Measurements from ENCODE around the gene AQP11. TPM values are rescaled to one million over a fixed set of nuclear protein-coding genes. Genes with fewer than 3 reads are reported as not detected.

Gene AQP11
- total RNA-seq, 1 experiment from 2014 or later: 0.20 TPM

- H3K79me2 ChIP-seq (ENCODE audit: insufficient read depth, low read length): no peaks in the 10 kb centered on the region
- no peak overlapping the region for H3K9ac ChIP-seq (ENCODE audit: low read length)
- RAD21 ChIA-PET (ENCODE audit: low non-redundant PET in 1 of 2, low total read pairs in 2 of 2, uncharacterized antibody in 2 of 2, unreplicated experiment in 2 of 2): no interaction called here
- CTCF ChIA-PET: interaction anchor here (1.1 kb wide), 1 partner anchor 402 kb away, joined by 3 read pairs; no protein-coding TSS in a partner anchor
- H3K4me3 ChIP-seq (replicated peaks in 1 of 2; ENCODE audit: low read depth in 1 of 2, low read length in 2 of 2): no peak overlapping the region
- TF ChIP-seq ZFX (IDR thresholded peaks at IDR 0.05): no peak
- TF ChIP-seq, protein P1, sequence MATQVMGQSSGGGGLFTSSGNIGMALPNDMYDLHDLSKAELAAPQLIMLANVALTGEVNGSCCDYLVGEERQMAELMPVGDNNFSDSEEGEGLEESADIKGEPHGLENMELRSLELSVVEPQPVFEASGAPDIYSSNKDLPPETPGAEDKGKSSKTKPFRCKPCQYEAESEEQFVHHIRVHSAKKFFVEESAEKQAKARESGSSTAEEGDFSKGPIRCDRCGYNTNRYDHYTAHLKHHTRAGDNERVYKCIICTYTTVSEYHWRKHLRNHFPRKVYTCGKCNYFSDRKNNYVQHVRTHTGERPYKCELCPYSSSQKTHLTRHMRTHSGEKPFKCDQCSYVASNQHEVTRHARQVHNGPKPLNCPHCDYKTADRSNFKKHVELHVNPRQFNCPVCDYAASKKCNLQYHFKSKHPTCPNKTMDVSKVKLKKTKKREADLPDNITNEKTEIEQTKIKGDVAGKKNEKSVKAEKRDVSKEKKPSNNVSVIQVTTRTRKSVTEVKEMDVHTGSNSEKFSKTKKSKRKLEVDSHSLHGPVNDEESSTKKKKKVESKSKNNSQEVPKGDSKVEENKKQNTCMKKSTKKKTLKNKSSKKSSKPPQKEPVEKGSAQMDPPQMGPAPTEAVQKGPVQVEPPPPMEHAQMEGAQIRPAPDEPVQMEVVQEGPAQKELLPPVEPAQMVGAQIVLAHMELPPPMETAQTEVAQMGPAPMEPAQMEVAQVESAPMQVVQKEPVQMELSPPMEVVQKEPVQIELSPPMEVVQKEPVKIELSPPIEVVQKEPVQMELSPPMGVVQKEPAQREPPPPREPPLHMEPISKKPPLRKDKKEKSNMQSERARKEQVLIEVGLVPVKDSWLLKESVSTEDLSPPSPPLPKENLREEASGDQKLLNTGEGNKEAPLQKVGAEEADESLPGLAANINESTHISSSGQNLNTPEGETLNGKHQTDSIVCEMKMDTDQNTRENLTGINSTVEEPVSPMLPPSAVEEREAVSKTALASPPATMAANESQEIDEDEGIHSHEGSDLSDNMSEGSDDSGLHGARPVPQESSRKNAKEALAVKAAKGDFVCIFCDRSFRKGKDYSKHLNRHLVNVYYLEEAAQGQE (IDR thresholded peaks at IDR 0.05; ENCODE audit: low read depth): no peak
- TF ChIP-seq ZNF274 (IDR thresholded peaks at IDR 0.05; ENCODE audit: low read depth, low read length): no peak
- TF ChIP-seq FOSL1 (IDR thresholded peaks at IDR 0.05; ENCODE audit: low read depth): no peak
- no peak for TF ChIP-seq MAX (IDR thresholded peaks at IDR 0.05)
- TF ChIP-seq ELF1 (IDR thresholded peaks at IDR 0.05; ENCODE audit: borderline replicate concordance, low read depth): no peak
- TF ChIP-seq, protein P2, sequence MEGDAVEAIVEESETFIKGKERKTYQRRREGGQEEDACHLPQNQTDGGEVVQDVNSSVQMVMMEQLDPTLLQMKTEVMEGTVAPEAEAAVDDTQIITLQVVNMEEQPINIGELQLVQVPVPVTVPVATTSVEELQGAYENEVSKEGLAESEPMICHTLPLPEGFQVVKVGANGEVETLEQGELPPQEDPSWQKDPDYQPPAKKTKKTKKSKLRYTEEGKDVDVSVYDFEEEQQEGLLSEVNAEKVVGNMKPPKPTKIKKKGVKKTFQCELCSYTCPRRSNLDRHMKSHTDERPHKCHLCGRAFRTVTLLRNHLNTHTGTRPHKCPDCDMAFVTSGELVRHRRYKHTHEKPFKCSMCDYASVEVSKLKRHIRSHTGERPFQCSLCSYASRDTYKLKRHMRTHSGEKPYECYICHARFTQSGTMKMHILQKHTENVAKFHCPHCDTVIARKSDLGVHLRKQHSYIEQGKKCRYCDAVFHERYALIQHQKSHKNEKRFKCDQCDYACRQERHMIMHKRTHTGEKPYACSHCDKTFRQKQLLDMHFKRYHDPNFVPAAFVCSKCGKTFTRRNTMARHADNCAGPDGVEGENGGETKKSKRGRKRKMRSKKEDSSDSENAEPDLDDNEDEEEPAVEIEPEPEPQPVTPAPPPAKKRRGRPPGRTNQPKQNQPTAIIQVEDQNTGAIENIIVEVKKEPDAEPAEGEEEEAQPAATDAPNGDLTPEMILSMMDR (IDR thresholded peaks at IDR 0.05 in 2 of 3, conservative IDR thresholded peaks at IDR 0.05 in 1 of 3; ENCODE audit: borderline replicate concordance in 1 of 3, insufficient read depth in 1 of 3, low read depth in 2 of 3, low read length in 2 of 3): no peak
- TF ChIP-seq EZH2phosphoT487 (IDR thresholded peaks at IDR 0.05; ENCODE audit: borderline replicate concordance): no peak
- no peak for TF ChIP-seq ZBTB33 (IDR thresholded peaks at IDR 0.05; ENCODE audit: extremely low read depth, insufficient replicate concordance, low read length)
- TF ChIP-seq YY1 (IDR thresholded peaks at IDR 0.05; ENCODE audit: extremely low read depth, insufficient replicate concordance, low read depth, low read length): no peak
- no peak for TF ChIP-seq JUND (IDR thresholded peaks at IDR 0.05)
- TF ChIP-seq POLR2A (IDR thresholded peaks at IDR 0.05; ENCODE audit: borderline replicate concordance, extremely low read depth, insufficient read depth, insufficient read length): no peak
- TF ChIP-seq SIN3A (IDR thresholded peaks at IDR 0.05; ENCODE audit: low read depth): no peak
- no peak for TF ChIP-seq SP1 (IDR thresholded peaks at IDR 0.05; ENCODE audit: low read depth)
- no peaks in the 10 kb centered on the region for H3K9me3 ChIP-seq (ENCODE audit: control insufficient read depth in 1 of 2, insufficient read depth in 1 of 2, low read depth in 1 of 2, low read length in 2 of 2)
- BruUV-seq (replicated peaks): no TSS peak
- H3K27ac ChIP-seq (ENCODE audit: low read depth, low read length): no peak overlapping the region
- DNase-seq (ENCODE audit: low read depth, low spot score) (no peak), ATAC-seq (no peak)
- H3K27me3 ChIP-seq (ENCODE audit: insufficient read depth, low read length): no peaks in the 10 kb centered on the region
- POLR2A ChIA-PET: no interaction called here
- intact Hi-C loops (cut with micrococcal nuclease): no loop called here
- no peaks in the 10 kb centered on the region for H3K9me2 ChIP-seq (ENCODE audit: insufficient read depth)
- H3K4me2 ChIP-seq (ENCODE audit: low read length): no peak overlapping the region
- no peak overlapping the region for H2AFZ ChIP-seq (ENCODE audit: low read depth, low read length, poor library complexity, severe bottlenecking)
- H3K36me3 ChIP-seq (ENCODE audit: control insufficient read depth in 1 of 2, insufficient read depth in 2 of 2, low read length in 2 of 2): no peaks in the 10 kb centered on the region
- no peaks in the 10 kb centered on the region for H4K20me1 ChIP-seq (ENCODE audit: insufficient read depth)
- peaks cover 6 to 14% of the 10 kb centered on the region in 2 experiments; a peak in 3 of 4 replicates for H3K4me1 ChIP-seq (ENCODE audit: control insufficient read depth in 1 of 2, insufficient read depth in 2 of 2, low read length in 2 of 2)
Measured at GRCh38 chr11:77598195-77598594, 8.4 kb downstream of the AQP11 start.
